CD14-positive monocyte (primary cell): ENCODE measurements around the gene LIPA. TPM values are rescaled to one million over a fixed set of nuclear protein-coding genes. Genes with fewer than 3 reads are reported as not detected.

ENCODE experiments used
- DNase-seq, 3 donors: peaks; one replicate each; pipeline ENCODE4 v3.0.0-alpha.2; 2011 to 2022
- H2AFZ ChIP-seq: 2 replicates; pipeline ENCODE4 v1.6.0; 2012; ENCODE audit warnings: mild to moderate bottlenecking, low read depth, low read length, inconsistent platforms; ENCODE audit not compliant: insufficient read depth, poor library complexity, severe bottlenecking
- H3K27ac ChIP-seq, 2 donors: 1 replicate in 1 of 2; 2 replicates in 1 of 2; pipeline ENCODE4 v1.5.1; 2012 to 2013; ENCODE audit warnings: low read length in 2 of 2, control low read depth in 1 of 2, inconsistent platforms in 1 of 2, low read depth in 1 of 2, mild to moderate bottlenecking in 1 of 2
- H3K27me3 ChIP-seq, 2 donors: one replicate each; pipeline versions ENCODE4 v1.6.0 to v1.6.1; 2011 to 2013; ENCODE audit warnings: low read length in 2 of 2; ENCODE audit not compliant: control insufficient read depth in 2 of 2, insufficient read depth in 2 of 2
- H3K36me3 ChIP-seq, 2 donors: replicated peaks in 1 of 2; 1 replicate in 1 of 2; 2 replicates in 1 of 2; pipeline versions ENCODE4 v1.5.1 to v1.6.1; 2012 to 2013; ENCODE audit warnings: low read length in 2 of 2, control low read depth in 1 of 2, inconsistent platforms in 1 of 2, mild to moderate bottlenecking in 1 of 2; ENCODE audit not compliant: insufficient read depth in 2 of 2, control insufficient read depth in 1 of 2
- H3K4me1 ChIP-seq, 2 donors: 1 replicate in 1 of 2; 2 replicates in 1 of 2; pipeline versions ENCODE4 v1.5.1 to v1.6.1; 2012 to 2013; ENCODE audit warnings: low read length in 2 of 2, control low read depth in 1 of 2, inconsistent platforms in 1 of 2, mild to moderate bottlenecking in 1 of 2, moderate library complexity in 1 of 2; ENCODE audit not compliant: insufficient read depth in 2 of 2, control insufficient read depth in 1 of 2
- H3K4me2 ChIP-seq: replicated peaks from 2 replicates; pipeline ENCODE3; 2012; ENCODE audit warnings: low read length, moderate library complexity, mild to moderate bottlenecking; ENCODE audit not compliant: poor library complexity, severe bottlenecking; ENCODE audit errors: extremely low read depth
- H3K4me3 ChIP-seq, 3 experiments: fragments of 200-600 bp in 1 of 3; sonication (generic) in 1 of 3; replicated peaks in 1 of 3; 1 replicate in 2 of 3; 2 replicates in 1 of 3; pipeline ENCODE4 v1.5.1; 2011 to 2013; ENCODE audit warnings: low read length in 3 of 3, mild to moderate bottlenecking in 3 of 3, control low read depth in 2 of 3, low read depth in 2 of 3, inconsistent platforms in 1 of 3, moderate library complexity in 1 of 3
- H3K79me2 ChIP-seq: 2 replicates; pipeline ENCODE4 v1.6.0; 2012; ENCODE audit warnings: mild to moderate bottlenecking, control low read depth, inconsistent platforms, low read length, moderate library complexity; ENCODE audit not compliant: insufficient read depth
- H3K9ac ChIP-seq: 2 replicates; pipeline ENCODE4 v1.6.0; 2017; ENCODE audit warnings: low read length, mild to moderate bottlenecking; ENCODE audit not compliant: insufficient read depth, poor library complexity, severe bottlenecking
- H3K9me3 ChIP-seq, 2 donors: replicated peaks in 1 of 2; 1 replicate in 1 of 2; 2 replicates in 1 of 2; pipeline versions ENCODE4 v1.5.1 to v1.6.1; 2012 to 2013; ENCODE audit warnings: low read length in 2 of 2, control low read depth in 1 of 2; ENCODE audit not compliant: control insufficient read depth in 1 of 2, insufficient read depth in 1 of 2
- H4K20me1 ChIP-seq: 2 replicates; pipeline ENCODE4 v1.6.0; 2012; ENCODE audit warnings: mild to moderate bottlenecking, low read length, control low read depth, moderate library complexity; ENCODE audit not compliant: insufficient read depth
- H3K27ac Mint-ChIP-seq, 7 donors: one replicate each; pipeline ENCODE4 v1.8.0; 2020; ENCODE audit warnings: mild to moderate bottlenecking in 7 of 7, mixed read lengths in 7 of 7, moderate library complexity in 6 of 7, inconsistent platforms in 2 of 7
- H3K27me3 Mint-ChIP-seq, 3 donors: one replicate each; pipeline ENCODE4 v1.8.0; 2021 to 2022; ENCODE audit warnings: low read depth in 3 of 3, mild to moderate bottlenecking in 3 of 3, mixed read lengths in 3 of 3, moderate library complexity in 3 of 3, inconsistent platforms in 1 of 3
- H3K36me3 Mint-ChIP-seq, 2 donors: one replicate each; pipeline ENCODE4 v1.8.0; 2020; ENCODE audit warnings: mixed read lengths in 2 of 2, inconsistent platforms in 1 of 2, mild to moderate bottlenecking in 1 of 2
- H3K4me1 Mint-ChIP-seq: one replicate; pipeline ENCODE4 v1.8.0; 2020; ENCODE audit warnings: mild to moderate bottlenecking, mixed read lengths
- H3K4me3 Mint-ChIP-seq, 2 donors: one replicate each; pipeline ENCODE4 v1.8.0; 2020; ENCODE audit warnings: mild to moderate bottlenecking in 2 of 2, mixed read lengths in 2 of 2, moderate library complexity in 1 of 2
- H3K9me3 Mint-ChIP-seq, 7 donors: one replicate each; pipeline ENCODE4 v1.8.0; 2020 to 2022; ENCODE audit warnings: mixed read lengths in 7 of 7, mild to moderate bottlenecking in 6 of 7, moderate library complexity in 6 of 7, inconsistent platforms in 2 of 7
- WGBS: methylation state at CpG from one replicate; pipeline ENCODE4 v1.1.5; 2013; ENCODE audit warnings: missing lambda C conversion rate; ENCODE audit not compliant: insufficient coverage; 5-methylcytosine and 5-hydroxymethylcytosine counted together
- intact Hi-C, 2 donors: fragments of 100-400 bp; cut with micrococcal nuclease; formaldehyde crosslinking; loops; one replicate each; pipeline versions ENCODE4 v1.15.0 to v1.15.1; 2023
- polyA plus RNA-seq, 3 donors: library from polyadenylated mRNA; depleted of rRNA in 1 of 3; unstranded in 2 of 3; stranded (reverse) in 1 of 3; fragments of 300-500 nt in 2 of 3; fragments of >200 nt in 1 of 3; fragmentation: Illumina TruSeq in 2 of 3; gene quantifications; 1 replicate in 2 of 3; 2 replicates in 1 of 3; pipeline ENCODE4 v1.2.3, GENCODE V29; 2012 to 2021
- TF ChIP-seq, protein P1 (sequence below): fragments of 200-600 bp; IDR thresholded peaks from one replicate; pipeline ENCODE4 v1.8.0; 2022; ENCODE audit warnings: antibody characterized with exemption, mild to moderate bottlenecking

Gene LIPA
- polyA plus RNA-seq, 3 donors: 37.4 to 353 (median 289) TPM

DNA sequence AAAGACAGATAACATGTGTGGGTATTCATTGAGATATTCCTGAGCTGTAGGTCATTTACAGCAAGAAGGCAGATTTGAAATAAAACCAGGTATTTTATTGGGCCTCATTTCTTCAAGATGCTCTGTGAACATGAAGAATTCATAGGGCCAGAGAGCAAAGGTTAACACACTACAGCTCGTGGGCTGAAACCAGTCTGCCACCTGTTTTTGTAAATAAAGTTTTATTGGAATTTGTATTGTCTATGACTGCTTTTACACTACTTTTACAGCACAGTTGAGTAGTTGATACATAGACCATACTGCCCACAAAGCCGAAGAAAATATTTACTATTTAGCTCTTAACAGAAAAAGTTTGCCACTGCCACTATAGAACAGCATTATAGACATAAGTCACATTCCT, 22.1 kb upstream of the LIPA start:
- intact Hi-C loops: no loop called here
- Histone ChIP-seq H3K27ac (no peak overlapping the region), H3K36me3 (no peaks in the 10 kb centered on the region), H3K4me2 (no peak overlapping the region), H2AFZ (no peak overlapping the region), H3K79me2 (no peaks in the 10 kb centered on the region), H3K4me3 (no peak overlapping the region), H3K27me3 (no peaks in the 10 kb centered on the region), H3K9ac (no peak overlapping the region), H3K4me1 (peaks cover 10 to 11% of the 10 kb centered on the region in 2 donors), H3K9me3 (no peaks in the 10 kb centered on the region), H4K20me1 (no peaks in the 10 kb centered on the region)
- H3K4me3 Mint-ChIP-seq: no peak overlapping the region
- H3K9me3 Mint-ChIP-seq: no peaks in the 10 kb centered on the region
- H3K36me3 Mint-ChIP-seq: no peaks in the 10 kb centered on the region
- peaks cover 1 to 2% (median 2%) of the 10 kb centered on the region in 3 donors for H3K27me3 Mint-ChIP-seq
- DNase-seq: no peak
- peaks cover 9% of the 10 kb centered on the region for H3K4me1 Mint-ChIP-seq
- TF ChIP-seq, protein P1, sequence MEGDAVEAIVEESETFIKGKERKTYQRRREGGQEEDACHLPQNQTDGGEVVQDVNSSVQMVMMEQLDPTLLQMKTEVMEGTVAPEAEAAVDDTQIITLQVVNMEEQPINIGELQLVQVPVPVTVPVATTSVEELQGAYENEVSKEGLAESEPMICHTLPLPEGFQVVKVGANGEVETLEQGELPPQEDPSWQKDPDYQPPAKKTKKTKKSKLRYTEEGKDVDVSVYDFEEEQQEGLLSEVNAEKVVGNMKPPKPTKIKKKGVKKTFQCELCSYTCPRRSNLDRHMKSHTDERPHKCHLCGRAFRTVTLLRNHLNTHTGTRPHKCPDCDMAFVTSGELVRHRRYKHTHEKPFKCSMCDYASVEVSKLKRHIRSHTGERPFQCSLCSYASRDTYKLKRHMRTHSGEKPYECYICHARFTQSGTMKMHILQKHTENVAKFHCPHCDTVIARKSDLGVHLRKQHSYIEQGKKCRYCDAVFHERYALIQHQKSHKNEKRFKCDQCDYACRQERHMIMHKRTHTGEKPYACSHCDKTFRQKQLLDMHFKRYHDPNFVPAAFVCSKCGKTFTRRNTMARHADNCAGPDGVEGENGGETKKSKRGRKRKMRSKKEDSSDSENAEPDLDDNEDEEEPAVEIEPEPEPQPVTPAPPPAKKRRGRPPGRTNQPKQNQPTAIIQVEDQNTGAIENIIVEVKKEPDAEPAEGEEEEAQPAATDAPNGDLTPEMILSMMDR: no peak
- WGBS: no CpG with 5 or more reads among the region's 2 CpGs
- peak overlapping the region in 1 of 7 donors; percentile 22 for H3K27ac Mint-ChIP-seq

DNA sequence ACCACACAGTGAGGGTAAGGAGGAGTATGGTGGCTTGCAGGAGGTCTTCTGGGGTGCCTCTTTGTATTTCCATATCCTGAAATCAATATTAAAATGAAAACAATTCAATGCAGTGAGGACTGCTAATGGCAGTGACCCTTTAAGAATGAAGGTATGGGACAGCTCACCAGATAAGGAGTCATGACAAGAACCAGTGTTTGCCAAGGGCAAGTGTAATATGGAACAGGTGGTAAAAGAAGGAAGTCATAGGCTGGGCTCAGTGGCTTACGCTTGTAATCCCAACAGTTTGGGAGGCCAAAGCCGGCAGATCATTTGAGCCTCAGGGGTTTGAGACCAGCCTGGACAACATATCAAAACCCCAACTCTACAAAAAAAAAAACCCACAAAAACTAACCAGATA, 20.0 kb upstream of the LIPA start:
- H3K9ac ChIP-seq: no peak overlapping the region
- no peaks in the 10 kb centered on the region for H3K9me3 Mint-ChIP-seq
- TF ChIP-seq, protein P1: no peak
- intact Hi-C loops: no loop called here
- peaks cover 10 to 11% of the 10 kb centered on the region in 2 donors for H3K4me1 ChIP-seq
- H3K4me3 ChIP-seq: no peak overlapping the region
- H3K27ac ChIP-seq: no peak overlapping the region
- H3K27ac Mint-ChIP-seq: peak overlapping the region in 1 of 7 donors; percentile 42
- H2AFZ ChIP-seq: no peak overlapping the region
- H4K20me1 ChIP-seq: no peaks in the 10 kb centered on the region
- no peaks in the 10 kb centered on the region for H3K9me3 ChIP-seq
- H3K79me2 ChIP-seq: no peaks in the 10 kb centered on the region
- no peak overlapping the region for H3K4me2 ChIP-seq
- H3K4me3 Mint-ChIP-seq: no peak overlapping the region
- no peaks in the 10 kb centered on the region for H3K36me3 ChIP-seq
- DNase-seq: no peak
- peaks cover 1 to 2% (median 2%) of the 10 kb centered on the region in 3 donors for H3K27me3 Mint-ChIP-seq
- no peaks in the 10 kb centered on the region for H3K27me3 ChIP-seq
- H3K36me3 Mint-ChIP-seq: no peaks in the 10 kb centered on the region
- H3K4me1 Mint-ChIP-seq: peaks cover 9% of the 10 kb centered on the region
- 100% methylated on average over 1 of the region's 2 CpGs for WGBS
